ENCODE measurements around the gene LIPG. TPM values are rescaled to one million over a fixed set of nuclear protein-coding genes. Genes with fewer than 3 reads are reported as not detected.

LIPG gene
- total RNA-seq, 1 donor from 2014 or later, result 10.2 TPM

DNA sequence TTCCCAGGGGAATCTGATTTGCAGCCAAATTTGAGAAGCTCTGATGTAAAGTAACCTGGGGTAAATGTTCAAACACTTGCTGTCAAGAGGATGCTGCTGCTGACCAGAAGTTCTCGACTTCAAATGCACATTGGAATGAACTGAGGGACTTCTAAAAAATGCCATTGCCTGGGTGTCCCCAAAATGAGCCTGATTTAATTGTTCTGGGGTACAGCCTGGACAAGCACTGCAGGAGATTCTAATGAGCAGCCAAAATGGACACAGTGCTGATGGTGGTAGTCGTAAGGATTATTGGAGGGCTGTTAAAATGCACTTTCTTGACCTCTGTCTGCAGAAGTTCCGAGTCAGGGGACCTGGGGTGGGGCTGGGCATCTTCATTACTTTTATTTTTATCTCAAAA lies 49.5 kb downstream of the LIPG start:
- Histone ChIP-seq H3K4me1 (no peaks in the 10 kb centered on the region), H3K9me3 (no peaks in the 10 kb centered on the region), H3K4me3 (no peak overlapping the region), H3K27me3 (no peaks in the 10 kb centered on the region), H3K36me3 (no peaks in the 10 kb centered on the region), H3K27ac (no peak overlapping the region)
- no peak for ATAC-seq
- no peak for TF ChIP-seq CTCF (IDR thresholded peaks at IDR 0.05)
- DNase-seq, result no peak
- intact Hi-C loops (cut with DNase I), result no loop called here

GRCh38 chr18:49612515-49613033 lies 50.7 kb downstream of the LIPG start:
- Histone ChIP-seq H3K27ac (no peak overlapping the region), H3K36me3 (no peaks in the 10 kb centered on the region), H3K27me3 (no peaks in the 10 kb centered on the region), H3K4me3 (no peak overlapping the region), H3K9me3 (no peaks in the 10 kb centered on the region), H3K4me1 (no peaks in the 10 kb centered on the region)
- no peak for DNase-seq
- intact Hi-C loops (cut with DNase I), result no loop called here
- no peak for ATAC-seq
- no peak for TF ChIP-seq CTCF (IDR thresholded peaks at IDR 0.05)

DNA sequence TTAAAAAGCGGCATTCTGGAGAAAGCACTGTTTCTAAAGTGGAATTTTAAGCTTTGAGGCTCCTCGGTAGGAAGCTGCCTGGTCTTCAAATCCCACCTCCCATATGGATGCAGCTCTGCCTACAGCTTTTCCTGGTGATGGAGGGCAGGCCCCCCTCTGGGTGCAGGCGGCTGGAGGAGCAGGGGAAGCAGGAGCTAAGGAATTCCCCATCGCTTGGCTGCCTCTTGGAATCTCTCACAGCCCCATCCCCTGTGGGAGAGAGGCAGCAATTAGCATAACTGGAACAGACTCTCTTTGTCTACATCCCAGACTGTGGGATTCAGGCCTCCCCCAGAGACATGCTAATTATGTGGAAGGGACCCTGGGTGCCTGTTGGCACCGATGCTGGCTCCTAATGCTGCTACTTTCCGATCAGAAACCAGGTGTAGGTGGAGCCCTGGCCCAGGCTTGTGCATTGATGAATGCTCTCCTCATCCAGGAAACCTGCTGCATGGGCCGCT lies 51.3 kb downstream of the LIPG start:
- no peak for DNase-seq
- no peak for ATAC-seq
- no peaks in the 10 kb centered on the region for H3K4me1 ChIP-seq
- no peak overlapping the region for H3K4me3 ChIP-seq
- H3K27ac ChIP-seq, result no peak overlapping the region
- H3K27me3 ChIP-seq, result no peaks in the 10 kb centered on the region
- no peaks in the 10 kb centered on the region for H3K9me3 ChIP-seq
- no peaks in the 10 kb centered on the region for H3K36me3 ChIP-seq
- TF ChIP-seq CTCF (IDR thresholded peaks at IDR 0.05), result no peak
- intact Hi-C loops (cut with DNase I), result no loop called here

GRCh38 chr18:49613641-49614151 lies 51.8 kb downstream of the LIPG start:
- intact Hi-C loops (cut with DNase I), result no loop called here
- Histone ChIP-seq H3K4me3 (no peak overlapping the region), H3K27me3 (no peaks in the 10 kb centered on the region), H3K27ac (no peak overlapping the region), H3K36me3 (no peaks in the 10 kb centered on the region), H3K4me1 (peaks cover 2% of the 10 kb centered on the region), H3K9me3 (no peaks in the 10 kb centered on the region)
- DNase-seq (no peak), ATAC-seq (no peak)
- no peak for TF ChIP-seq CTCF (IDR thresholded peaks at IDR 0.05)

DNA sequence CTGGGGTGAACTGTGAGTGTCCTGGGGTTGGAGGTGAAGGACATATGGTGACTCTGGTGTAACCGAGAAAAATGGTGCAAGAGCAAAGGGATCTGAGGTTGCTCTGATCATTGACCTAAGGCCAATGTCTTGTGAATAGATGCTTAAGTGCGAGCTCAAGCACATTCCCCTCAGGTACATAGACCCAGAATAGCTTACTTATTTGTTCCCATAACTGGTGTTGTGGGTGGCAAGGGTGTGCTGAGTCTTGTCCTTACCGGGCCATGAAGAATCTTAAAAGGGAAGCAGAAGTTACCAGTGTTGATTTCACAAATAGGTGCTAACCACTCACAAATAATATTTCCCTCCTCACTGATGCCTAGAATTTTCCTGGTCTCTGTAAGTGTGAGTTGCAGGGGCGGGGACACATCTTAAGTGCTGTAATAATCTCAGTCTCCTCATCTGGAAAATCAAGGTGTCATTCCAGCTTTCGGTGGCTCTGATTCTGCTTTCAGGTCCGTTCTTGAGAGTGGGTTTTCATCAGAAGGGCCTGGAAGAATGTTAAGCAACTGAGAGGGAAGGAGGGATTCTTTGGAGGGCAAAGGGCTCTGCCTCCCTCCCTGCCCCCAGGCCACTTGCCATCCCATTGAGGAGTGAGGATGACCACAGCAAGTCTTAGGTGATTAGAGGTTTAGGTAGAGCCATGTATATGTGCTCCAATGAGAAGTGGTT lies 54.9 kb downstream of the LIPG start:
- Histone ChIP-seq H3K36me3 (no peaks in the 10 kb centered on the region), H3K27ac (no peak overlapping the region), H3K9me3 (no peaks in the 10 kb centered on the region), H3K27me3 (no peaks in the 10 kb centered on the region), H3K4me1 (peaks cover 11% of the 10 kb centered on the region), H3K4me3 (no peak overlapping the region)
- ATAC-seq, result no peak
- no peak for DNase-seq
- intact Hi-C loops (cut with DNase I), result no loop called here
- TF ChIP-seq CTCF (IDR thresholded peaks at IDR 0.05), result no peak

All from upper lobe of right lung (tissue), 1 donor.